Femur (tissue), 1 donor: Measurements from ENCODE around the gene FRMPD3.
"Not testable (repeated sequence)": the region's sequence is repeated elsewhere in the genome, so short reads cannot be mapped to it uniquely, and the experiment has no call there.

Experiments
- DNase-seq: peaks from one replicate; pipeline ENCODE4 v3.0.0-alpha.2; 2017

The FRMPD3 gene

DNA sequence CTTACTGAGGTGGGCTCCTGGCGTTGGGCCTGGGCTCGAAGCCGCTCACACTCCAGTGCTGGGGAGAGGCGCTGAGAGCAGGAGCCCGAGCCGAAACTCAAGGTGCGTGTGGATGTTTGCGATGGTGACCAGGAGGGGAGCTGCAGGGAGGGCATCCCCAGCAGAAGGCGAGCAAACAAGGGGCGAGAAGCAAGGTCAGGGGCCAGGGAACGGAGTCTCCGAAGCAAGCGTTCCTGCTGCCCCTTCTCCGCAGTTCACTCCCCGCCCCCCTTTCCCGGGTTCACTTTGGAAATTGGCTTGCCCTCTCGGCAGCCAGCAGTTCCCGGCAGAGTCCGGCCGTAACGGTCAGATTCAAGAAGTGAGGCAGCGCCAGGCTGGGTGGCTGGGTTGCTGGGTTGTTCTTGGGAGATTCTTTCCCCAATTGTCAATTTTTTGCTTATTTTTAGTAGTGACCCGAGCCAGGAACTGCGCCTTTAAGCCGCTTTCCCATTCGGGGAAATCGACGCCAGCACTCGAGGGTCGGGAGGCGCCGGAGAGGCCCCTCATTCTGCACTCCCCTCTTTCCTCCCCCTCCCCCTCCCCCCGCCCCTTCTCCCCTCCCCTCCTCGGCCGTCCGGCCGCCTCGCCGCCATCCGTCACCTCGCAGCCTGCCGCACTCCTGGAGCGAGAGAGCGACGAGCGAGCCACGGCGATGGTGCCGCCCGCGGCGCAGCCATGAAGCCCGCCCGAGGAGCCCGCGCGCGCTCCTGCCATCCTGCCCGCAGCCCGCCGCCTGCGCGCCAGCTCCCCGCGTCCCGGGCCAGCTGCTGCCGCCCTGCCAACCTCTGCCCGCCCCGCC lies at the start of gene FRMPD3:
Gene FRMPD3 (plus strand): TSS at position 655 of the 838 bp plus-strand sequence. CDS start 76,937 bp downstream, outside the sequence.
- DNase-seq, result peak; percentile 22

DNA sequence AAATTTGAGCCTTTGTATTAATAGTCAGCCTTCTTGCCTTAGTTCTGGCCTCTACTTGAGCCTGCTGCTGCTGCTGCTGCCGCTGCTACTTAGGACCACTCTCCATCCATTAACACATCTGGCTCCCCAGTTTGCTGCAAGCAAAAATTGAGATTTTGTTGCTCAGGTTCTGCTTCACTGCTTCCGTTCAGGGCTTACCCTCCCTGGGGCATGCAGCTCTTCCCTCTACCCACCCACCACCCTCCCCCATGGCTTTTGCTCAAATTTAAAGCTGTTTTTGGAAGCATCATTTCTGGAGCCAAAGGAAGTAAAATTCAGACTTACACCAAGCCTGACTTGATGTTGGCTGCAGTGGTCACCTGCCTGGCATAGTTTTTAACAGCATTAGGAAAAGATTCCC lies 28.9 kb upstream of the FRMPD3 start:
- no peak for DNase-seq

- no peak for DNase-seq
Measured at GRCh38 chrX:107421337-107421861, 28.1 kb upstream of the FRMPD3 start.

GRCh38 chrX:107429090-107429489 lies 20.4 kb upstream of the FRMPD3 start:
- DNase-seq, result no peak

- DNase-seq, result no peak
Measured at GRCh38 chrX:107440187-107440586, 9.3 kb upstream of the FRMPD3 start.

GRCh38 chrX:107440692-107441091 lies 8.8 kb upstream of the FRMPD3 start:
- no peak for DNase-seq

DNA sequence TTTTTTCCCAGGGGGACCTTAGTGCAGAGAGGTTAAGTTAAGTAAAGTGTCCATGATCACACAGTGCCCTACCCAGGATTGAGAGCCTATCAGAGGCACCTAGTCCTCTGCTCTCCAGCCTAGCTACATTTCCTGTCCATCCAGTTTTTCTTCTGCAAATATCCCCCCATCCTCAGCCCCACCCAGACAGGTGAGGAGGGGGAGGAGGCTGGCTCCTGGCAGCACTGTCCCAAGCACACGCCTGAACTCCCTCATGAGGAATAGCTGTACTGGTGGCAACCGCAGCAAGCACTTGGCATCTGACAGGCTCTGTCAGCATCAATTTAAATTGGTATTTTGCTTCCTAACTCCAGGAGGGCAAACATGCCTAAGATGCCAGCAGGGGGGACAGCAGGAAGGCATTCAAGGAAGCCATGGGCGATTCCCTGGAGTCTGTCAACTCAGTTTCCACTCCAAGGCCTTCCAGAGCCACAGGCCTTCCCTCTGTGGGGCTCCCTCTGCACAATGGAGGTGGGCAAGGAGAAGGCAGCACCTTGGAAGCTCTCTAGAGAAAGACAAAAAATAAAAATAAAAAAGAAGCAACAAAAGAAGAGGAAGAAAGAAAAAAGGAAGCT lies 6.4 kb upstream of the FRMPD3 start:
- DNase-seq, result no peak

DNA sequence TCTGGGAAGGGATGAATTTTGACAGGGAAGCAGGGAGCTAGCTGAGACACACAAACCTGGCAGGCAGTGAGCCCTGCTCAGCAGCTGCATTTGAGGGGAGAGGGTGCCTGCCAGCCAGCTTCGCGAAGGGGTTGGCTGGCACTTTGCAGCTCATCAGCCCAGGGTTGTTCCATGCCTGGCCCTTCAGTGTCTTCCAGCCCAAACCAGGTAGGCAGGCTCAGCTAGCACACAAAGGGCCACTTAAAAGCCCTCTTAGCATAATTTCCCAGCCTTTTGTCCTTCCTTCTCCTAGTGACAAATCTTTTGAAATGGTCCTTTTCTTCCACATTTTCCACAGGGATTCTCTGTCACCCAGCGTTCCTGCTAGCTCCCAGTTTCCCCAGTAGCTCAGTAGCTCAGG lies 4.3 kb upstream of the FRMPD3 start:
- DNase-seq, result no peak

DNA sequence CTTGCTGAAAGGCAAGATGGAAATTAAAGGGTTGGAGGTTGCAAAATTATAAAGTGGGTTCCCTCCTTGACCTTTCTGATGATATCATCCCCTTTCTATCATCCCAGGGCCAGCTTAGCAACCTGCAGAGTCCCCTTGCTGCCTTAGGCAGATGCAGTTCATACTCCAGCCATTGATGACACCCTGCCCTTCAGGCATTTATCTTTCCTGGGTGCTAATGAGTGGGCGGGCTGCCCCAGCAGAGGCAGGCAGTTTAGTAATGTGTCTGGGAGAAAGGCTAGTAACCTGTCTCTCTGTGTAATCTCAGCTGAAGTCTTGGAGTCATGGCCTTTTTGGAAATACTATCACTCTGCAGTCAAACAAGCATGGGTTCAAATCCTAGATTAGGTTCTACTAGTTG lies 3.8 kb upstream of the FRMPD3 start:
- no peak for DNase-seq

- no peak for DNase-seq
Measured at GRCh38 chrX:107447642-107448041, 1.8 kb upstream of the FRMPD3 start.

GRCh38 chrX:107448625-107448997 lies 841 bp upstream of the FRMPD3 start:
- no peak for DNase-seq

DNA sequence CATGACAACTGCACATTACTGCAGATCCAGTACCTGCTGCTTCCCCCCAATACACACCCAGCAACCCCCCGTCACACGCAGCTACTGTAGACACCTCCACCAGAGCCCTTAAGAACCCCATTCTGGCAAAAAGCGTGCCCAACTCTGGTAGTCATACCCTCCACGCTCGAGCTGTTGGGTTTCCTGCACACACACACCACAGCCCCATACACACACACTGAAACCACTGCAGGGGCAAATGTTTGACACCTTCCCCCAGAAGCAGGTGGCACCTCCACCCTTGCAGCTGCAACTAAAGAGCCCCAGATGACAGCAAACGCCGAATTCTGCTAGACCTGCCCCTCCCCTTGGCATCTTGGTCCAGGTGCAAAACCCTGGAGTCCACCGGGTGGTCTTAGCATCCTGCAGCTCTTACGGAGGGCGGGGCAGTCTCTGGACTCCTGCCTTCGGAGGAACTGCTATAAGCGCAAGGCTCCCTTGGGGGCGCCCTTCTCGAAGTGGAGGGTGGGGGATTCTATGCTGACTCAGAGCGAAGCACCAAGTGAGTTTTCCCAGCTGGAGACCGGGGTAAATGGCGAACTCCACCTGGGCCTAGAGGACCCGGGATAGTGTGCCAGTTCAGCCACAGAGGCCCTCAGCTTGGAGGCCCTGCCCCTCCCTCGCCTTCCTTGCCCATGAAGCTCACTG lies 1.5 kb downstream of the FRMPD3 start:
- no peak for DNase-seq

- no peak for DNase-seq
Measured at GRCh38 chrX:107451731-107452130, 2.3 kb downstream of the FRMPD3 start.

- DNase-seq, result no peak
Measured at GRCh38 chrX:107452581-107452980, 3.1 kb downstream of the FRMPD3 start.

DNA sequence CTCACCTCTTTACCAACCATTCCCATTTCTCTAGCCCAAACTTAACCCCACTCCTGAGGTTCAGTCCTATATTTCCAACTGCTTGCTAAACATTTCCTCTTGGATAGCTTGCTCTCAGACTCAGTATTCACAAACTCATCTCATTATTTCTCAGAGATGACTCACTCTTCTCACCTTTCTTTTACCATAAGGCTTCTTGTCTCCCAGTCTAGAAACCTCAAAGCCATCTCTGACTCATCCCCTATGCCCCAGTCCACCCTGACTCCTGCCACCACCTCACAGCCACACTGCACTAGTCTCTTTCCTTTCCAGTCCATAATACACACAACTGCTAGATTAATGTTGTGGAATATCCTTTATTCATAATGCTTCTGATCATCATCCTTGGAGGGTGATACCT lies 4.8 kb downstream of the FRMPD3 start:
- no peak for DNase-seq

DNA sequence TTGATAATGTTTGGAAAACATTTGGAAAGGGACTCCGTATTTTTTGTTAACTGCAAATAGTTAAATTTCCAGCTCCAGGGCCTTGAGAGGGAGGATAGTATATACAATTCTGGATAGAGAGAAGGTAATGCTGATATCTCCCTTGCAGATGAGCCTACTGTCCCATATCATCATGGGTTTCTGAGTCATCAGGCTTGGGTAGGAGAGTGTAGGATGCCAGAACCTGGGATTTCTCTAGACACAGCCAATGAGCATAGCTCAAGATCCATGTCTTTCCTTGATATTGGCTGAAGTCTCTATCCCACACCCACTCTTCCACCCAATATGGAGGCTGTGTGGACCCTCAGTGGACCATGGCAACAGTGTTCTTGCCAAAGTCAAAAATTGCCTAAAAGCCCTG lies 7.8 kb downstream of the FRMPD3 start:
- no peak for DNase-seq

DNA sequence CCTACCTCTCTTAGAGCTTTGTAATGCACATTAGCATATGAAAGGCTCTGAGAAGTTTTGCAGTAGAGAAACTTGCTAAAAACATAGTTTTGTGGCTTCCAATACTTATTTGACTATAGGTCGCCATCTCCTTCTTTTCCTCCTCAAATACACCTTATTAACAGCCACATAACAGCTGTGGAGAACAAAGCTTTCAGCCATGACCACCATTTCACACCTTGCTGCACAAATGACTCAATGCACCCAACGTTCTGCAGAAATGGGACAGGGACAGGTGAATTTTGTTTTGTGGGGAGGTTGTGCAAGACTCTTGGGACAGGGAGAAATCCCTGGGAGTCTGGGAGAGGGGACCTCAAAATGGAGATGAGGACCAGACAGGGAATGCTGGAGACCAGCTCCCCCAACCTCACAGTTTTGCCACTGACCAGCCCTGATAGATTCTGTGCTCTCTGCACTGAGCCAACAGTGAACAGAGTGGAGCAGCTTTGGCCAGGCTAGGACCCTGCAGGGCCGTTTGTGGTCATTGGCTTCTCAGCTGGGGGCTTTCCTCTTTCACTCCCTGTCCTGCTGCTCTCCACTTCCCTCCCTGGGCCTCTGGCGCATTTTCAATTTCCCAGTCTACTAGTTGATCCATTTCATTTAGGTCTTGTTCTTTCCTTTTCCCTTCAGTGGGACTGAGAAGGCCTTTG lies 16.6 kb downstream of the FRMPD3 start:
- no peak for DNase-seq

DNA sequence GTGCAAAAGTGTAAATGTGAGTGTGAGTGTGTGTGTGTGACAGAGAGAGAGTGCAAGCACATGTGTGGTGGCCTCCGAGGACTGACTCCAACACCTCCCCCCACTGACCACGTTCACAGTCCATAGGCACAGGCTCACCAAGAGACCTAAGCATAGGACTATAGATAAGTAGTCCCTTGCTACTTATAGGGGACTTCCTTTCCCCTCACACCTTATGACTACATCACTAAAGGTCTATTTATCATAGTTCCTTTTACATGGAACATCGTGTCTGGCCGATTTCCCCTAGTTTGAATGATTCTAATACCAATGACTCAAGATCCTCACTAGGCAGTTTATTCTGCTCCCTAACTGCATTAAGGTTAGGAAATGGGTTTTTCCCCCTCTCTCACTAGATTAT lies 17.8 kb downstream of the FRMPD3 start:
- no peak for DNase-seq

- DNase-seq, result no peak
Measured at GRCh38 chrX:107470198-107470597, 20.7 kb downstream of the FRMPD3 start.

DNA sequence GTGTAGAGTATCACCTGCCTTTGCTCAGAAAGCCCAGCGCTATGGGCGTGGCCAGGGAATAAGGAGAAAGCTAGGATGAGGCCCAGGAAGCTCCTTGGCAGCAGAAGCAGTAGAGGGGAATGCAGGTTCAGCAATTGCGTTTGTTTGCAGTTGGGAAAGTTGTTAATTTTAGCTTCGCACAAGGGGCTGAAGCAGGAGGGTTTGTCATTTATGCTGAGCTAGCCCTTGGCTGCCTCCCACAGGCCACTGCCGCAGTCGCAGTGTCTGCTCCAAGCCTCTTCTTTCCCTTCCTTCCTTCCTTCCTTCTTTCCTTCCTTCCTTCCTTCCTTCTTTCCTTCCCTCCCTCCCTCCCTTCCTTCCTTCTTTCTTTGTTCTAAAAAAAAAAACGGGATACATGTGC lies 21.5 kb downstream of the FRMPD3 start:
- DNase-seq, result no peak

DNA sequence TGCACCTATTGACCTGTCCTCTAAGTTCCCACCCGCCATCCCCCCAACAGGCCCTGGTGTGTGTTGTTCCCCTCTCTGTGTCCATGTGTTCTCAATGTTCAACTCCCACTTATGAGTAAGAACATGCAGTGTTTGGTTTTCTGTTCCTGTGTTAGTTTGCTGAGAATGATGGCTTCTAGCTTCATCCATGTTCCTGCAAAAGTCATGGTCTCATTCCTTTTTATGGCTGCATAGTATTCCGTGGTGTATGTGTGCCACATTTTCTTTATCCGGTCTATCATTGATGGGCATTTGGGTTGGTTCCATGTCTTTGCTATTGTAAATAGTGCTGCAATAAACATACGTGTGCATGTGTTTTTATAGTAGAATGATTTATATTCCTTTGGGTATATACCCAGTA lies 22.0 kb downstream of the FRMPD3 start:
- DNase-seq, result not testable (repeated sequence)

DNA sequence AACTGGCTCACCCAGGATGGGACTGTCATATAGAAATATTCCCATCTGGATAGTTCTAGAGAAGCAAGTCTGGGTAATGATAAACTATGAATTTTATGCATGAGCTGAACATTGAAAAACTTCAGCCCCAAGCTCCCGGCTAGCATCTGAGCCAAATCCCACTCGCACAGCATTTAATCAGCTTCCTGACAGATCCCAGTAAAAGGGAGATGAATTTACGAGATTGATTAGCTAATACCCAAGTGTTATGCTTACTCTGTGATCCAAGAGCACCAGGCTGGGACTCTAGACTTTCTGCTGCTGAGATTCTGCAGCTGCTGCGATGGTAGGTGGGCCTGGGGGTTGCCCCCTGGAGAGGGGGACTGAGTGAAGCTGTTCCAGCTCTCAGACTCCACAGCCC lies 28.0 kb downstream of the FRMPD3 start:
- no peak for DNase-seq

GRCh38 chrX:107480272-107480671 lies 30.8 kb downstream of the FRMPD3 start:
- no peak for DNase-seq
